SK-N-MC (cell line): ENCODE data around the gene C13orf46.

ENCODE experiments used
- EZH2 ChIP-seq: fragments of 200-600 bp; sonication (generic); IDR thresholded peaks from one replicate; pipeline ENCODE4 v1.6.1; 2017; ENCODE audit warnings: antibody characterized with exemption
- POLR2AphosphoS5 ChIP-seq: IDR thresholded peaks from 2 replicates; pipeline ENCODE4 v1.6.1; 2012; ENCODE audit warnings: mild to moderate bottlenecking, low read depth, low read length, borderline replicate concordance

- TF ChIP-seq POLR2AphosphoS5 = no peak
- no peak for TF ChIP-seq EZH2
Observed at GRCh38 chr13:113969311-113969972, 4.4 kb downstream of the C13orf46 start.
